ENCODE data around the gene RTP1. TPM values are rescaled to one million over a fixed set of nuclear protein-coding genes. Genes with fewer than 3 reads are reported as not detected.

The RTP1 gene
- total RNA-seq, 1 donor from 2014 or later: not detected

GRCh38 chr3:187212705-187213104, 15.4 kb downstream of the RTP1 start:
- intact Hi-C loops (cut with DNase I): loop anchor here (5.0 kb wide), 1 partner anchor 40 kb away; no protein-coding TSS in a partner anchor
- TF ChIP-seq, protein P1, sequence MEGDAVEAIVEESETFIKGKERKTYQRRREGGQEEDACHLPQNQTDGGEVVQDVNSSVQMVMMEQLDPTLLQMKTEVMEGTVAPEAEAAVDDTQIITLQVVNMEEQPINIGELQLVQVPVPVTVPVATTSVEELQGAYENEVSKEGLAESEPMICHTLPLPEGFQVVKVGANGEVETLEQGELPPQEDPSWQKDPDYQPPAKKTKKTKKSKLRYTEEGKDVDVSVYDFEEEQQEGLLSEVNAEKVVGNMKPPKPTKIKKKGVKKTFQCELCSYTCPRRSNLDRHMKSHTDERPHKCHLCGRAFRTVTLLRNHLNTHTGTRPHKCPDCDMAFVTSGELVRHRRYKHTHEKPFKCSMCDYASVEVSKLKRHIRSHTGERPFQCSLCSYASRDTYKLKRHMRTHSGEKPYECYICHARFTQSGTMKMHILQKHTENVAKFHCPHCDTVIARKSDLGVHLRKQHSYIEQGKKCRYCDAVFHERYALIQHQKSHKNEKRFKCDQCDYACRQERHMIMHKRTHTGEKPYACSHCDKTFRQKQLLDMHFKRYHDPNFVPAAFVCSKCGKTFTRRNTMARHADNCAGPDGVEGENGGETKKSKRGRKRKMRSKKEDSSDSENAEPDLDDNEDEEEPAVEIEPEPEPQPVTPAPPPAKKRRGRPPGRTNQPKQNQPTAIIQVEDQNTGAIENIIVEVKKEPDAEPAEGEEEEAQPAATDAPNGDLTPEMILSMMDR (IDR thresholded peaks at IDR 0.05): no peak
- peaks cover 9 to 38% of the 10 kb centered on the region in 2 donors for H3K4me1 ChIP-seq
- no peak for DNase-seq (ENCODE audit: low spot score in 2 of 2)
- no peaks in the 10 kb centered on the region for H3K36me3 ChIP-seq
- H3K9me3 ChIP-seq: no peaks in the 10 kb centered on the region
- no peak overlapping the region for H3K4me3 ChIP-seq
- H3K27me3 ChIP-seq: no peaks in the 10 kb centered on the region
- H3K27ac ChIP-seq: peak overlapping the region; percentile 80 to 93

- intact Hi-C loops (cut with DNase I): loop anchor here (5.0 kb wide), 1 partner anchor 41 kb away; no protein-coding TSS in a partner anchor
- Histone ChIP-seq H3K9me3 (no peaks in the 10 kb centered on the region), H3K36me3 (no peaks in the 10 kb centered on the region), H3K4me1 (peaks cover 9 to 30% of the 10 kb centered on the region in 2 donors), H3K4me3 (no peak overlapping the region), H3K27me3 (no peaks in the 10 kb centered on the region), H3K27ac (peak overlapping the region; percentile 80 to 93)
- TF ChIP-seq, protein P1 (IDR thresholded peaks at IDR 0.05): no peak
- no peak for DNase-seq (ENCODE audit: low spot score in 2 of 2)
Measured at GRCh38 chr3:187213616-187214015, 16.3 kb downstream of the RTP1 start.

- no peak for DNase-seq (ENCODE audit: low spot score in 2 of 2)
- no peak overlapping the region for H3K27ac ChIP-seq
- intact Hi-C loops (cut with DNase I): no loop called here
- H3K36me3 ChIP-seq: no peaks in the 10 kb centered on the region
- no peaks in the 10 kb centered on the region for H3K27me3 ChIP-seq
- H3K4me1 ChIP-seq: peaks cover 9 to 17% of the 10 kb centered on the region in 2 donors
- H3K4me3 ChIP-seq: no peak overlapping the region
- H3K9me3 ChIP-seq: no peaks in the 10 kb centered on the region
- TF ChIP-seq, protein P1 (IDR thresholded peaks at IDR 0.05): no peak
Measured at GRCh38 chr3:187215460-187215859, 18.2 kb downstream of the RTP1 start.

DNA sequence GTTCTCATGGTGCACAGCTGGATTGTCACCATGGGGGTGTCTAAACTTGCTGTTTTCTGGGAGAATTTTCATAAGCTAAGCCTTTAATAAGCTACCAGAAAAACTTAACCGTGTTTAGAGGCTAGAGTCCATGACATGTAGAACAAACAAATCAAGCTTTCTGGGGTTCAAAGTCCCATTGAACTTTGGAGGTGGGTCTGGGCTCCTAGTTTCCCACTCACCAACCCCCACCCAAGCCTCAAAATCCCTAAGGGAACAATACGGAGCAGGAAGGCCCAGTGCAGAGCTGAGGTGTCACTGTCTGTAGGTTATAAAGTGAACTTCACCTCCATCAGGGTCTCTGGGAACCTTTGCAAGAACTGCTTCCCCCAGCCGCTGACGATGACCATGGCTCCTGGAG, 25.5 kb downstream of the RTP1 start:
- Histone ChIP-seq H3K4me1 (peaks cover 0 to 7% of the 10 kb centered on the region in 2 donors), H3K9me3 (no peaks in the 10 kb centered on the region), H3K4me3 (no peak overlapping the region), H3K36me3 (no peaks in the 10 kb centered on the region), H3K27me3 (no peaks in the 10 kb centered on the region), H3K27ac (no peak overlapping the region)
- DNase-seq (ENCODE audit: low spot score in 2 of 2): no peak
- intact Hi-C loops (cut with DNase I): loop anchor here (10.0 kb wide), 1 partner anchor 492 kb away; no protein-coding TSS in a partner anchor
- TF ChIP-seq, protein P1 (IDR thresholded peaks at IDR 0.05): no peak

- no peaks in the 10 kb centered on the region for H3K36me3 ChIP-seq
- H3K27ac ChIP-seq: no peak overlapping the region
- intact Hi-C loops (cut with DNase I): loop anchor here (10.0 kb wide), 1 partner anchor 491 kb away; no protein-coding TSS in a partner anchor
- TF ChIP-seq, protein P1 (IDR thresholded peaks at IDR 0.05): no peak
- H3K27me3 ChIP-seq: no peaks in the 10 kb centered on the region
- no peaks in the 10 kb centered on the region for H3K9me3 ChIP-seq
- no peak for DNase-seq (ENCODE audit: low spot score in 2 of 2)
- H3K4me3 ChIP-seq: no peak overlapping the region
- peaks cover 0 to 11% of the 10 kb centered on the region in 2 donors for H3K4me1 ChIP-seq
Measured at GRCh38 chr3:187223799-187224198, 26.5 kb downstream of the RTP1 start.
